SU-DHL-6 (cell line): ENCODE measurements around the gene PAF1.

ENCODE experiments used
- H2AFZ ChIP-seq: fragments of 200-600 bp; sonication (generic); 2 replicates; pipeline ENCODE4 v1.6.1; 2014; ENCODE audit warnings: low read depth, mild to moderate bottlenecking, moderate library complexity, mixed read lengths, antibody characterized with exemption, low read length; ENCODE audit not compliant: severe bottlenecking
- H3F3A ChIP-seq: fragments of 200-600 bp; shearing (Covaris generic); 2 replicates; pipeline ENCODE4 v1.6.0; 2016; ENCODE audit warnings: antibody characterized with exemption, mild to moderate bottlenecking; ENCODE audit not compliant: insufficient read depth
- H3K27ac ChIP-seq: fragments of 200-600 bp; sonication (generic); 2 replicates; pipeline ENCODE4 v1.5.1; 2016; ENCODE audit warnings: low read depth, mild to moderate bottlenecking, low read length, moderate library complexity, mixed read lengths
- H3K27me3 ChIP-seq: fragments of 200-600 bp; sonication (generic), shearing (Covaris generic); 2 replicates; pipeline ENCODE4 v1.6.0; 2014; ENCODE audit warnings: mild to moderate bottlenecking, low read length
- H3K36me3 ChIP-seq: fragments of 200-600 bp; sonication (generic); 2 replicates; pipeline ENCODE4 v1.6.1; 2014; ENCODE audit warnings: mild to moderate bottlenecking, low read length, mixed read lengths
- H3K4me2 ChIP-seq: fragments of 300-600, 200-600 bp; shearing (Covaris generic), sonication (generic); 2 replicates; pipeline ENCODE4 v1.6.0; 2014; ENCODE audit warnings: low read length, low read depth, mild to moderate bottlenecking; ENCODE audit not compliant: poor library complexity, severe bottlenecking
- H3K4me3 ChIP-seq: fragments of 200-600 bp; sonication (generic); 2 replicates; pipeline ENCODE4 v1.5.1; 2014; ENCODE audit warnings: antibody characterized with exemption, low read length, mild to moderate bottlenecking, mixed read lengths; ENCODE audit not compliant: insufficient read depth, poor library complexity, severe bottlenecking
- H3K79me2 ChIP-seq: fragments of 200-600 bp; sonication (generic); 2 replicates; pipeline ENCODE4 v1.6.1; 2014; ENCODE audit warnings: mild to moderate bottlenecking, low read length, moderate library complexity; ENCODE audit not compliant: insufficient read depth
- H3K9ac ChIP-seq: fragments of 200-600 bp; sonication (generic); 2 replicates; pipeline ENCODE4 v1.7.0; 2014; ENCODE audit warnings: mild to moderate bottlenecking, low read length
- H3K9me2 ChIP-seq: fragments of 200-600 bp; sonication (generic); replicated peaks from 2 replicates; pipeline ENCODE4 v1.6.1; 2014; ENCODE audit warnings: low read length; ENCODE audit not compliant: insufficient read depth
- H3K9me3 ChIP-seq: fragments of 200-600 bp; sonication (generic); 2 replicates; pipeline ENCODE4 v1.6.1; 2014; ENCODE audit warnings: low read length, mixed read lengths; ENCODE audit not compliant: insufficient read depth
- H4K20me1 ChIP-seq: fragments of 200-600 bp; sonication (generic); 2 replicates; pipeline ENCODE4 v1.6.1; 2014; ENCODE audit warnings: low read depth, mild to moderate bottlenecking, antibody characterized with exemption, low read length, moderate library complexity, mixed read lengths
- CTCF ChIP-seq: fragments of 200-600 bp; sonication (generic); IDR thresholded peaks from one replicate; pipeline ENCODE4 v1.5.1; 2017; ENCODE audit warnings: antibody characterized with exemption, mild to moderate bottlenecking, low read length, moderate library complexity; ENCODE audit not compliant: insufficient read depth, poor library complexity, severe bottlenecking
- EZH2phosphoT487 ChIP-seq: fragments of 200-600 bp; sonication (generic), shearing (Covaris generic); conservative IDR thresholded peaks from 2 replicates; pipeline ENCODE4 v1.6.1; 2018; ENCODE audit warnings: mild to moderate bottlenecking, antibody characterized with exemption, low read length, moderate library complexity, mixed read lengths

PAF1 gene

GRCh38 chr19:39432677-39433025 is 41.7 kb upstream of the PAF1 start:
- Histone ChIP-seq H3K79me2 (peaks cover 26% of the 10 kb centered on the region), H3F3A (peaks cover 46% of the 10 kb centered on the region), H4K20me1 (peaks cover 16% of the 10 kb centered on the region), H3K9ac (no peak overlapping the region), H3K36me3 (peaks cover 25% of the 10 kb centered on the region), H3K4me2 (no peak overlapping the region), H3K4me3 (no peak overlapping the region), H3K9me2 (no peaks in the 10 kb centered on the region), H3K9me3 (no peaks in the 10 kb centered on the region), H2AFZ (no peak overlapping the region), H3K27me3 (no peaks in the 10 kb centered on the region), H3K27ac (no peak overlapping the region)
- TF ChIP-seq CTCF (no peak), EZH2phosphoT487 (no peak)

- H3K9me2 ChIP-seq, result no peaks in the 10 kb centered on the region
- no peak overlapping the region for H3K9ac ChIP-seq
- peaks cover 16% of the 10 kb centered on the region for H4K20me1 ChIP-seq
- TF ChIP-seq EZH2phosphoT487 (no peak), CTCF (no peak)
- no peak overlapping the region for H2AFZ ChIP-seq
- no peaks in the 10 kb centered on the region for H3K9me3 ChIP-seq
- peaks cover 55% of the 10 kb centered on the region for H3F3A ChIP-seq
- peaks cover 25% of the 10 kb centered on the region for H3K36me3 ChIP-seq
- peaks cover 26% of the 10 kb centered on the region for H3K79me2 ChIP-seq
- H3K27ac ChIP-seq, result 0 out of 2 replicates have a peak overlapping the region, but pooled peaks have one; percentile 26
- H3K4me3 ChIP-seq, result no peak overlapping the region
- H3K4me2 ChIP-seq, result no peak overlapping the region
- H3K27me3 ChIP-seq, result no peaks in the 10 kb centered on the region
Observed at GRCh38 chr19:39430675-39431593, 40.0 kb upstream of the PAF1 start.

- peaks cover 4% of the 10 kb centered on the region for H3K79me2 ChIP-seq
- no peak overlapping the region for H2AFZ ChIP-seq
- no peak overlapping the region for H3K27ac ChIP-seq
- peaks cover 3% of the 10 kb centered on the region; the same call in 1 of the 2 replicates for H4K20me1 ChIP-seq
- no peak overlapping the region for H3K9ac ChIP-seq
- no peak overlapping the region for H3K4me3 ChIP-seq
- peaks cover 12% of the 10 kb centered on the region for H3K36me3 ChIP-seq
- no peaks in the 10 kb centered on the region for H3K9me3 ChIP-seq
- H3K9me2 ChIP-seq, result no peaks in the 10 kb centered on the region
- no peaks in the 10 kb centered on the region for H3K27me3 ChIP-seq
- no peak overlapping the region for H3K4me2 ChIP-seq
- TF ChIP-seq CTCF (no peak), EZH2phosphoT487 (no peak)
- H3F3A ChIP-seq, result peaks cover 43% of the 10 kb centered on the region
Observed at GRCh38 chr19:39428283-39429112, 37.6 kb upstream of the PAF1 start.
